Stimulated activated naive CD8-positive, alpha-beta T cell treated with anti-CD3 and anti-CD28 coated beads, Interleukin-15, amount 100 ng/mL, for 72 hours (primary cell): ENCODE measurements around the gene MPRIP.

Experiments
- ATAC-seq: fragments of 150-1000 bp; cut with Tn5 transposase; 2 replicates; pipeline ENCODE4 v1.10.0; 2021; ENCODE audit warnings: mild to moderate bottlenecking, moderate library complexity
- DNase-seq, 2 donors: peaks; one replicate each; pipeline ENCODE4 v3.0.0; 2021 to 2022
- H3K27ac Mint-ChIP-seq, 2 donors: one replicate each; pipeline ENCODE4 v1.8.0; 2022; ENCODE audit warnings: mild to moderate bottlenecking in 2 of 2, mixed read lengths in 2 of 2, moderate library complexity in 2 of 2
- H3K27me3 Mint-ChIP-seq: one replicate; pipeline ENCODE4 v1.8.0; 2022; ENCODE audit warnings: mixed read lengths
- H3K4me1 Mint-ChIP-seq: one replicate; pipeline ENCODE4 v1.8.0; 2022; ENCODE audit warnings: mild to moderate bottlenecking, mixed read lengths
- H3K4me3 Mint-ChIP-seq, 2 donors: one replicate each; pipeline ENCODE4 v1.8.0; 2022; ENCODE audit warnings: mild to moderate bottlenecking in 2 of 2, mixed read lengths in 2 of 2, moderate library complexity in 1 of 2
- H3K9me3 Mint-ChIP-seq, 2 donors: one replicate each; pipeline ENCODE4 v1.8.0; 2022; ENCODE audit warnings: mixed read lengths in 2 of 2

The MPRIP gene

DNA sequence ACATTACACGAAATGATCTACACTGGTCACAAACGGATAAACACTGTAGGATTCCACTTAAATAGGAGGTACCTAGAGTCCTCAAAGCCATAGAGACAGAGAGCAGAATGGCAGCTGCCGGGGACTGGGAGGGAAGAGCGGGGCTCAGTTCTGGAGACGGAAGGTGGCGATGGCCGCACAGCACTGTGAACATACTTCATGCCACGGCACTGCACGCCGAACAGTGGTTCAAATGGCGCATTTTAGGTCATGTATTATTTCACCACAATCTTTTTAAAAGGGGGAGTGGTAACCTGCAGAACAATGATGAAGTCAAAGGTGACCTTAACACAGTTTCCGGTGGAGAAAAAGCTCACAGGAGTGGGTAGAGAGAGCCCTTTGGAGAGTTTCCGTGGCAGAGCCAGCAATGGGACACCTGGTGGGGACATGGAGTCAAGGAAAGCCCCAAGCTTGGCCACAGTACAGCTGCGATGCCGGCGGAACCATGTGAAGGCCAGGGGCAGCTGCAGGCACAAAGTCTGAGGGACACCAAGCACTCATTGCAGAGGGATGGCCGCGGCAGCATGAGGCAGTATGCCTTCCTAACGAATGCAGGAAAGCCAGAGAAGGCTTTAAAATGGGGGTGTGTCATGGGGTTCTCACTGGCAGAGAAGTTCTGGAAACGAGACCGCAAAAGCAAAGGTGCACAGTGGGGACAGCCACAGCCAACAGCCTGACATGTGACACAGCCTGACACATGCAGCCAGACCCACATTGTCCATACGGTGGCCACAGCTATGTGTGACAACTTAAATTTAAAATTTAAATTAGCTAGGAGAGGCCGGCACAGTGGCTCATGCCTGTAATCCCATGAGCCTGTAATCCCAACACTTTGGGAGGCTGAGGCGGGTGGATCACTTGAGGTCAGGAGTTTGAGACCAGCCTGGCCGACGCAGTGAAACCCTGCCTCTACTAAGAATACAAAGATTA, 187.4 kb downstream of the MPRIP start:
- Mint-ChIP-seq H3K27me3 (no peaks in the 10 kb centered on the region), H3K4me3 (no peak overlapping the region), H3K4me1 (peaks cover 11% of the 10 kb centered on the region), H3K9me3 (no peaks in the 10 kb centered on the region), H3K27ac (peak overlapping the region in 1 of 2 donors; percentile 61)
- ATAC-seq (no peak), DNase-seq (no peak)

DNA sequence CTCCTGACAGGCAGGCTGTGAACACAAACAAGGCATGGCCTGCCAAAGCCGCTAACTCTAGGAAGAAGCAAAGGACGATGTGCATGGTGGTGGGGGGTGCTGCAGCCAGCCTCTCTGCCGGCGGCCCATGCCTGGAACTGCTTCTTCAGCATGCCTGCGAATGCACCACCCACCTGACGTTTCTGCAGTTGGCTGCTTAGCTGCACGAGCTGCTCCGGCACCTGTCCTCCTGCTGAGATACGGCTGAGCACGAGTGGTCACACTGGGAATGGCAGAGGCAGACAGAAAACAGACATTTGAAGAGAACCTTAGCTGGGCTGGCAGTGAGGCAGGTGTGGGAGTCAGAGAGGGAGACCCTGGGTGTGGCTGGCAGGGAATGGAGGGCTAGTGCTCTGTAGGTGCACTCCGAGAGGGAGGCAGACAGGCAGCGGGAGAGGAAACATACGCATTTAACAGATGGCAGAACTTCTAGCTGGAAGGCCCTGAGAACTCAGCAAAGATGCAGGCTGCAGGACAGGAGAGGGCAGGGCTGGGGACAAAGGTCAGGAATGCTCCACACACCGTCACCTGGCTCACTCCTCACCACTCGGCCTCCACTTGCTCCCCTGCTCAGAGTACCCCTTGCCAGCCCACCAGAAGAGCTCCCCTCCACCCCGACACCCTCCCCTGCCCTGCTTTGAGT, 189.5 kb downstream of the MPRIP start:
- peak overlapping the region; percentile 54 to 65 for H3K27ac Mint-ChIP-seq
- H3K4me3 Mint-ChIP-seq: no peak overlapping the region

DNA sequence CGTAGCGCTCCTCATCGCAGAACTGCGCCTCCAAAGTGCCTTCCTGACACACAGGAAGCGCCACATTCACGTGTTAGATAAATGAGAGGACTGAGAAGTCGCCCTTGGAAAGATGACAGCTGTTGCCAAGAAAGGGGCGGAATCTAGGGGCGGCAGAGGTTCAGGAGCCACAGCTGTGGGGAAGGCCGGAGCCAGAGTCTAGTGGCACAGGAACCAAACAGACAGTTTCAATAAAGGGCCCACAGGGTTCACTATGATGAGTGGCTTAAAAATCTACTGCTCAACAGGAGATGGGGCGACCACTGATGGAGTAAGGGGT, 190.0 kb downstream of the MPRIP start:
- no peak for ATAC-seq
- Mint-ChIP-seq H3K4me3 (no peak overlapping the region), H3K9me3 (no peaks in the 10 kb centered on the region), H3K27ac (no peak overlapping the region), H3K4me1 (peaks cover 28% of the 10 kb centered on the region), H3K27me3 (no peaks in the 10 kb centered on the region)
- no peak for DNase-seq

More for the DNA sequence above, 189.5 kb downstream of the MPRIP start:
- Mint-ChIP-seq H3K27me3 (no peaks in the 10 kb centered on the region), H3K9me3 (no peaks in the 10 kb centered on the region), H3K4me1 (peaks cover 28% of the 10 kb centered on the region)
- no peak for ATAC-seq
- no peak for DNase-seq

DNA sequence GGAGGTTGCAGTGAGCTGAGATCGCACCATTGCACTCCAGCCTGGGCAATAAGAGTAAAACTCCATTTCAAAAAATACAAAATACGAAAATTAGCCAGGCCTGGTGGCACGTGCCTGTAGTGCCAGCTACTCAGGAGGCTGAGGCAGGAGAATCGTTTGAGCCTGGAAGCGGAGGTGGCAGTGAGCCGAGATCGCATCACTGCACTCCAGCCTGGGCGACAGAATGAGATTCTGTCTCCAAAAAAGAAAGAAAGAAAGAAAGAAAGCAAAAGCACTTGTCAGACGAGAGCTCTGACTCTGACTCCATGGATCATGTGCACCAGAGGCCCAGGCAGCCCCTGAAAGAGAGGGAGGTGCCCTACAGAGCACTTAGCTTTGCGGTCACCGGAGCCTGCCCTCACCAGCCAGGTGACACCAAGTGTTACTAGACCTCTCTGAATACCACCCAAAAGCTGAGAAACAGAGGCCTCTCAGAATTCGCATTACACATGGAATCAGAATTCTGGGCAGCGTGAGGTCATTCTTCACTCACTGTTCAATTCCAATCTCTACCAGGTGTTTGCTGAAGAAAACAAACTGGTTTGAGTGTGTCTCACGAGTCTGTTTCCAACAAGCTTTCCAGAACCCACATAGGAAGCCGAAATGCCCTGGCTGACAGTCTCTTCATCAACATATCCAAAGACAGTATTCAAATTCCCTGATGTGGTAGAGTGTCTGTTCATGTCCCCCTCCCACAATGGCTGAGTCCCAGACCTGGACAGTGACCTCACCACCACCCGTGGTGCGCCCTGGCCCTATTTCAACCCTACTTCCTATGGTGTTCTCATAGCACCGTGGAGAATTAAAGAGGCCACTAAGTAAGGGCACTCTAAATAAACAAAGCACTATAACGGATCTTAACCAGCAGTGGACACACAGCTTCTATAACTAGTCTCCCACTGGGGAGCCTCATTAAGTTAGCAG, 193.2 kb downstream of the MPRIP start:
- Mint-ChIP-seq H3K9me3 (no peaks in the 10 kb centered on the region), H3K4me3 (peak overlapping the region; percentile 86 to 94), H3K27me3 (no peaks in the 10 kb centered on the region), H3K4me1 (peaks cover 52% of the 10 kb centered on the region), H3K27ac (peak overlapping the region in 1 of 2 donors; percentile 100)
- ATAC-seq (no peak), DNase-seq (no peak)

DNA sequence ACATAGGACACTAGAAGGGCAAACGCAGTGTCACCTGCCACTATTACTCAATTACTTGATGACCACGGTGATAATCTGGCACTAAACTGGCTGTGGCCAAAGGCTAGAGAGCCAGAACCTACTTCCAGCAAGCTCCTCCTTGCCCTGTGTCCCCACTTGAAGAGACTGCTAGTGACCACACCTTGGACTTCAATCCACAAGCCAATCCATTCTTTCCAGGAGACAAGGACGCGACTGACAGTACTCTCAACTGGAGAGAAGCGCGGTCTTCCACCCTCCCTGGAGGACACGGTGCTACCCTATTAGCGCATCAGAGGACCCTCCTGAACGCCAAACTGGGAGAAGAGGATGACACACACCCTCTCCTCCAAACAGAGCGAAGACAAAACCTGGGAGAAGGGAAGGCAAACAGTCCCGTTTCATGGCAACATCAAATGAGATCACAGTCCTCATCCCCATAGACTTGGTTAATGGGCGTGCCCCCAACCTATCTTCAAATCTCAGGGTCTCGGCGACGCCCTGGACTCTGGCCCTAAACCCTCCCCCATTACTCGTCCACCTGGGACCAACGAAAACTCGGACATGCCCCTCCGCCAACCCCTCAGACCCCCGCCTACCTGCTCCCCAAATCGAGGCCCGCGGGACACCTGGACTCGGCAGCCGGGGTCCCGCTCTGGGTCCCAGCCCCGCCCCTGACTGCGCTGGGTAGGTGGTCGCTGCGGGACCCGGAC, 194.2 kb downstream of the MPRIP start:
- Mint-ChIP-seq H3K4me3 (peak overlapping the region; percentile 86 to 94), H3K4me1 (peaks cover 52% of the 10 kb centered on the region), H3K9me3 (no peaks in the 10 kb centered on the region), H3K27me3 (no peaks in the 10 kb centered on the region), H3K27ac (peak overlapping the region; percentile 100)
- DNase-seq: no peak
- peak; percentile 27 for ATAC-seq

DNA sequence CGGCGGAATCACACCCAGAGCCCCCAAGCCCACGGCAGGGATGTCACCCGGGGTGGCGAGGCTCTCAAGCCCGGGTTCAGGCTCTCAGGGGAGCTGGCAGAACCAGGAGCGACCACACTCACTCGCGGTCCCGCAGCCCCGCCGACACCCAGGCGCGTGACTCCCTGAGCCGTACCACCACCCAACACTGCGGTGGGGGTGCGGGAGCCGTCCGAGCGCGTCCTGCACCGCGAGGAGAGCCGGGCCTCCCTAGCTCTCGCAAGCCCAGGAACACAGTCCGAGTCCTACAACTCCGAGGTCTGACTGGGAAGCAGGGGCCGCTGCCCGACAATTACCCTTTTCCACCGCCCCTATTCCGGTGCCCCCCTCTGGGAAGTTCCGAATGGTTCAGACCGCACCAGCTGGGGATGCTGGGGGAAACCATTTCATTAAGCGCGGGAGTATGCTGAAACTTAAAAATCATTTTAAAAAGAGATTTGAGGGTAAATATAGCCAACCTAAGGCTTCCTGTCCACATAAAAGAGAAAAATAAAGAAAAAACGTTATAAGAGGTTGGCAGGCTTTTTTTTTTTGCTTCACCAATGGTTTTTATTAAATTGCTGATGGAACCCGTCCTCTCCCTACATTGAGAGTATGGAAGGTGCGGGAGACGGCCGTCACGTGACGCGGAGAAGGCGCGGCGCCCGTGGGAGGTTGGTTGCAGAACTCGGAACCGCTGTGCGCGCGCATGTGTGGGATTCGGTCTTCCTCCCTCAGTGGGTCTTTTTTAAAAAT, 195.0 kb downstream of the MPRIP start, which contains the start of gene FLCN:
Gene FLCN, minus strand, starts transcription at position 143 of the 774 bp plus-strand sequence. CDS start 9,031 bp downstream, outside the sequence.
- H3K4me3 Mint-ChIP-seq: peak within 1 kb of the TSS; percentile 86 to 94
- H3K9me3 Mint-ChIP-seq: no peaks in the 10 kb centered on the region
- peaks cover 47% of the 10 kb centered on the region for H3K4me1 Mint-ChIP-seq
- peak within 1 kb of the TSS; percentile 100 for H3K27ac Mint-ChIP-seq
- ATAC-seq (peak; percentile 91), DNase-seq (peak; percentile 86 to 89)
- H3K27me3 Mint-ChIP-seq: no peaks in the 10 kb centered on the region

DNA sequence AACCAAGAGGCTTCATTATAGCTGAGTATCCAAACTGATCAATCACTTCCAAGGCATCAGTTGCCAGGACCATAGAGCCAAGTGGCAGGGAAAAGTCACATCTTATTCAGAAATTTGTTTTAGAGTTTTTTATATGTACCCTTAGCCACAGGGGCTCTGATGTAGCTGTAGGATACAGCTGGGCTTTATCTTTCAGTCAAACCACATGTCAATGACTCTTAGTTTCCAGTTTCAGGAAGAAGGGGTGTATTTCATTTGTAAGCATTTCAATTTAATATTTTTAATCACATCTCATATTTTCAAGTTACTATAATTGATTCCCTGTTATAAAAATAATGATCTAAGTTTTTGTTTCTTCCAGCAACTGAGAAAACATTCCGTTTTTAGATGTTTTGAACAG, 197.6 kb downstream of the MPRIP start:
- DNase-seq (no peak), ATAC-seq (no peak)
- peak overlapping the region in 1 of 2 donors; percentile 76 for H3K27ac Mint-ChIP-seq
- H3K4me1 Mint-ChIP-seq: peaks cover 45% of the 10 kb centered on the region
- no peaks in the 10 kb centered on the region for H3K9me3 Mint-ChIP-seq
- peak overlapping the region in 1 of 2 donors; percentile 4 for H3K4me3 Mint-ChIP-seq
- H3K27me3 Mint-ChIP-seq: no peaks in the 10 kb centered on the region

DNA sequence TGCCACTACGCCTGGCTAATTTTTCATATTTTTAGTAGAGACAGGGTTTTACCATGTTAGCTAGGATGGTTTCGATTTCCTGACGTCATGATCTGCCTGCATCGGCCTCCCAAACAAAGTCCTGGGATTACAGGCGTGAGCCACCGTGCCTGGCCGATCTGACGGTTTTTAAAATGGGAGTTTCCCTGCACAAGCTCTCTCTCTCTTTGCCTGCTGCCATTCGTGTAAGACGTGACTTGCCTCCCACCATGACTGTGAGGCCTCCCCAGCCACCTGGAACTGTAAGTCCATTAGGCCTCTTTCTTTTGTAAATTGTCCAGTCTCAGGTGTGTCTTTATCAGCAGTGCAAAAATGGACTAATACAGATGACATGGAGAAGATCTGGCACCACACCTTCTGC, 199.4 kb downstream of the MPRIP start:
- H3K4me1 Mint-ChIP-seq: peaks cover 29% of the 10 kb centered on the region
- H3K27ac Mint-ChIP-seq: no peak overlapping the region
- ATAC-seq (no peak), DNase-seq (no peak)
- H3K9me3 Mint-ChIP-seq: no peaks in the 10 kb centered on the region
- H3K4me3 Mint-ChIP-seq: no peak overlapping the region
- no peaks in the 10 kb centered on the region for H3K27me3 Mint-ChIP-seq

DNA sequence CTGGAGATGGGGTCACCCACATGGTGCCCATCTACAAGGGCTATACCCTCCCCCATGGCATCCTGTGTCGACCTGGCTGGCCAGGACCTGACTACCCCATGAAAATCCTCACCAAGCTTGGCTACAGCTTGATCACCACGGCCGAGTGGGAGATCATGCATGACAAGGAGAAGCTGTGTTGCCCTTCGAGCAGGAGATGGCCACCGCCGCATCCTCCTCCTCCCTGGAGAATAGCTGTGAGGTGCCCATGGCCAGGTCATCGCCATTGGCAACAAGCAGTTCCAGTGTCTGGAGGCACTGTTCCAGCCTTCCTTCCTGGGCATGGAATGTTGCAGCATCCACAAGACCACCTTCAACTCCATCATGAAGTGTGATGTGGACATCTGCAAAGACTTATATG, 200.0 kb downstream of the MPRIP start:
- Mint-ChIP-seq H3K27me3 (no peaks in the 10 kb centered on the region), H3K9me3 (no peaks in the 10 kb centered on the region), H3K27ac (no peak overlapping the region), H3K4me3 (no peak overlapping the region), H3K4me1 (peaks cover 29% of the 10 kb centered on the region)
- ATAC-seq (no peak), DNase-seq (no peak)
